PC-3 (cell line): Measurements from ENCODE around the gene LIF.

Experiments
- EZH2 ChIP-seq: fragments of 300-600 bp; sonication (generic); IDR thresholded peaks from one replicate; pipeline ENCODE4 v1.6.1; 2017; ENCODE audit warnings: antibody characterized with exemption, mild to moderate bottlenecking, low read length; ENCODE audit not compliant: unreplicated experiment
- TF ChIP-seq, protein P1 (sequence below): fragments of 300-600 bp; sonication (generic); conservative IDR thresholded peaks from 2 replicates; pipeline ENCODE4 v1.5.1; 2017; ENCODE audit warnings: antibody characterized with exemption, low read depth, mild to moderate bottlenecking, low read length

DNA sequence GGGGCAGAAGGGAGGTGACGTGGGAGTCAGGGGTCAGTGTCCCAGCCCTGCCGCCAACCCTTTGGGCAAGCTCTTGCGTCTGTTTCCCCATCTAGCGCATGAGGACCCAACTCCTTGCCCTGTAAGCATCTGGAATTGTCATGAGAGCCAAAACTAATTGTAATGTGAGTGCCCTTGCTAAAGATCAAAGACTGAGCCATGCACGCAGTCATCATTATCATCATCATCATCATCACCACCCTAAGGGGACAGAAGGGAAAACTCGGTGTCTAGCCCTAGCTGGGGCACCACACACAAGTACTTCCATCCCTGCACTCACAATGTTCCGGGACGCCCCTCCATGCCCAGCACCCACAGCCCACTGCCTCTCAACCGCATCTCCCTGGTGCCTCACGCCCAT lies 2.5 kb downstream of the LIF start:
- TF ChIP-seq EZH2: no peak
- TF ChIP-seq, protein P1, sequence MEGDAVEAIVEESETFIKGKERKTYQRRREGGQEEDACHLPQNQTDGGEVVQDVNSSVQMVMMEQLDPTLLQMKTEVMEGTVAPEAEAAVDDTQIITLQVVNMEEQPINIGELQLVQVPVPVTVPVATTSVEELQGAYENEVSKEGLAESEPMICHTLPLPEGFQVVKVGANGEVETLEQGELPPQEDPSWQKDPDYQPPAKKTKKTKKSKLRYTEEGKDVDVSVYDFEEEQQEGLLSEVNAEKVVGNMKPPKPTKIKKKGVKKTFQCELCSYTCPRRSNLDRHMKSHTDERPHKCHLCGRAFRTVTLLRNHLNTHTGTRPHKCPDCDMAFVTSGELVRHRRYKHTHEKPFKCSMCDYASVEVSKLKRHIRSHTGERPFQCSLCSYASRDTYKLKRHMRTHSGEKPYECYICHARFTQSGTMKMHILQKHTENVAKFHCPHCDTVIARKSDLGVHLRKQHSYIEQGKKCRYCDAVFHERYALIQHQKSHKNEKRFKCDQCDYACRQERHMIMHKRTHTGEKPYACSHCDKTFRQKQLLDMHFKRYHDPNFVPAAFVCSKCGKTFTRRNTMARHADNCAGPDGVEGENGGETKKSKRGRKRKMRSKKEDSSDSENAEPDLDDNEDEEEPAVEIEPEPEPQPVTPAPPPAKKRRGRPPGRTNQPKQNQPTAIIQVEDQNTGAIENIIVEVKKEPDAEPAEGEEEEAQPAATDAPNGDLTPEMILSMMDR: no peak
